Stimulated activated CD4-positive, alpha-beta T cell treated with anti-CD3 and anti-CD28 coated beads, Interleukin-1b, Interleukin-23, amount 100 ng/mL, for 24 hours (primary cell): Measurements from ENCODE around the gene INCENP.
A peak's percentile ranks its signal among the peaks of the same experiment; 100 is the strongest.
"Not testable (repeated sequence)": the region's sequence is repeated elsewhere in the genome, so short reads cannot be mapped to it uniquely, and the experiment has no call there.

Source experiments
- DNase-seq, 4 experiments: peaks; one replicate each; pipeline ENCODE4 v3.0.0-alpha.2; 2020; ENCODE audit warnings: low read depth in 4 of 4, low spot score in 1 of 4

The INCENP gene

GRCh38 chr11:62169448-62169847 lies 45.6 kb downstream of the INCENP start:
- no peak for DNase-seq

- DNase-seq: no peak
Observed at GRCh38 chr11:62169935-62170334, 46.1 kb downstream of the INCENP start.

GRCh38 chr11:62171261-62171723 lies 47.5 kb downstream of the INCENP start:
- DNase-seq: peak; percentile 52 to 61 (median 54)

GRCh38 chr11:62172294-62172693 lies 48.5 kb downstream of the INCENP start:
- no peak for DNase-seq

- DNase-seq: no peak
Observed at GRCh38 chr11:62176766-62177165, 53.0 kb downstream of the INCENP start.

GRCh38 chr11:62179995-62180394 lies 56.2 kb downstream of the INCENP start:
- DNase-seq: no peak

GRCh38 chr11:62181097-62181496 lies 57.3 kb downstream of the INCENP start:
- no peak for DNase-seq

- no peak for DNase-seq
Observed at GRCh38 chr11:62182147-62182891, 58.5 kb downstream of the INCENP start.

- DNase-seq: no peak
Observed at GRCh38 chr11:62186195-62186594, 62.4 kb downstream of the INCENP start.

- no peak for DNase-seq
Observed at GRCh38 chr11:62190011-62190410, 66.2 kb downstream of the INCENP start, which contains the start of gene SCGB1D1. SCGB1D1 (plus strand) TSS chr11:62190216; CDS start chr11:62190285, 69 bp downstream.

- DNase-seq: no peak
Observed at GRCh38 chr11:62193952-62194351, 70.1 kb downstream of the INCENP start.

GRCh38 chr11:62195010-62195409 lies 71.2 kb downstream of the INCENP start:
- not testable (repeated sequence) for DNase-seq

GRCh38 chr11:62195945-62196344 lies 72.1 kb downstream of the INCENP start:
- DNase-seq: no peak

- DNase-seq: not testable (repeated sequence)
Observed at GRCh38 chr11:62197400-62197799, 73.6 kb downstream of the INCENP start.

- DNase-seq: no peak
Observed at GRCh38 chr11:62201376-62201775, 77.6 kb downstream of the INCENP start.
